Stimulated activated CD4-positive, alpha-beta T cell treated with anti-CD3 and anti-CD28 coated beads, Interleukin-12 subunit alpha, Interleukin-12 subunit beta, amount 100 ng/mL, for 4 hours (primary cell): ENCODE data around the gene PXMP4.
A peak's percentile ranks its signal among the peaks of the same experiment; 100 is the strongest.

Experiments used
- DNase-seq: peaks from one replicate; pipeline ENCODE4 v3.0.0-alpha.2; 2020

The PXMP4 gene

GRCh38 chr20:33667676-33668465, 52.2 kb downstream of the PXMP4 start:
- peak; percentile 69 for DNase-seq

GRCh38 chr20:33667245-33667675, 52.9 kb downstream of the PXMP4 start:
- peak; percentile 45 for DNase-seq

GRCh38 chr20:33666293-33667244, 53.5 kb downstream of the PXMP4 start, which contains the start of gene ACTL10:
ACTL10 (plus strand) TSS chr20:33666943; CDS start chr20:33667498, 555 bp downstream.
- peak; percentile 83 for DNase-seq

GRCh38 chr20:33664762-33665144, 55.4 kb downstream of the PXMP4 start:
- no peak for DNase-seq

GRCh38 chr20:33664085-33664761, 55.9 kb downstream of the PXMP4 start:
- no peak for DNase-seq

GRCh38 chr20:33663161-33664084, 56.7 kb downstream of the PXMP4 start:
- DNase-seq, result peak; percentile 84

DNA sequence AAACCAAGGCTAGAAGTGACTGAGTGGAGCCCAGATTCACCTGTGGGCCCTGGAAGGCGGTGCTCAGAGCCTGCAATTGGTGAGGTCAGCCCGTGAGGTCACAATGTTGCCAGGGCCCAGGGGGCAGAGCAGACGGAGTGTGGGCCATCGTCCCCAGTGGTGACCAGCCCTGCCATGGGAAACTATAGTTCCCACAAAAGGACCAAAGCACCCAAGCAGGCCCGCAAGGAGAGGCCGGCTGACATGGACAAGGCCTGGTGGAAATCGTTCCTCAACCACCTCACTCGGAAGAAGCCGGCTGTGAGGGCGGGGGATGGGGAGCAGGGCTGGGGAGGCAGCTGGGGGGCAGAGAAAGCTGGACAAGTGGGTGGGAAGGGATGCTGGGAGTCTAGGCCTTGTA, 57.9 kb downstream of the PXMP4 start, which contains the start of gene C20orf144:
Gene C20orf144, plus strand, starts transcription at position 156 of the 400 bp plus-strand sequence. Its CDS starts 19 bp downstream, at position 175.
- DNase-seq, result no peak

DNA sequence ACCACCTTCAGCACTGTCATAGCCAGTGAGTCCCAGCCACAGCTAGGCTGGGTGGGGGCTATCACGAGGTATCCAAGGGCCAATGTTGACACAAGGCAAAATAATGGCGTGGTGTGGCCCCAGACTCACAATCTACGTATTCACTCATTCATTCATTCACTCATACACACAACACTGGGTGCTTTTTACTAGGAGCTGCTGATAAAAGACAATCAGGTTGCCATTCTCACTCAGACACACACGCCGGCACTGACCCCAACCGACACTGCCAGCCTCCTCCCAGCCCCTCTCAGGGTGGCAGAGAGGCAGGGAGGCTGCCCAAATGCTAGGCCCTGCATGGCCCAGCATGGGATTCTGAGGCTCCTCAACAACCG, 59.4 kb downstream of the PXMP4 start:
- DNase-seq, result no peak

GRCh38 chr20:33660035-33660684, 60.0 kb downstream of the PXMP4 start:
- DNase-seq, result no peak

- DNase-seq, result no peak
These were observed 60.6 kb downstream of the PXMP4 start for GRCh38 chr20:33659341-33660034.

DNA sequence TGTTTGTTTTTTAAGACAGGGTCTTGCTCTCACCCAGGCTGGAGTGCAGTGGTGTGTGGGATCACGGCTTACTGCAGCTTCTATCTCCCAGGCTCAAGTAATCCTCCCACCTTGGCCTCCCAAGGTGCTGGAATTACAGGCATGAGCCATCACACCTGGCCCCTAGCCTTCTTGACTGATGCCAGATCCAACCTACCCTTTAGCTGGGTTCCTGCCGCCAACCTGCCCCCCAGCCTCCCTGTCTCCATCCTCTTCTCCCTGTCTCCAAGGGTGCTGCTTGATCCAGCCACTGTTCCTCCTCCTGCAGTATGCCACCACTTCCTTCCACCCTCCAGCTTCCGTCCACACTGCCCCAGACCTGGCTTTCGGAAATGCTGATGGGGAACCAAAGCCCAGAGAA, 61.2 kb downstream of the PXMP4 start:
- DNase-seq, result no peak

- DNase-seq, result no peak
These were observed 61.6 kb downstream of the PXMP4 start for GRCh38 chr20:33658510-33658909.

DNA sequence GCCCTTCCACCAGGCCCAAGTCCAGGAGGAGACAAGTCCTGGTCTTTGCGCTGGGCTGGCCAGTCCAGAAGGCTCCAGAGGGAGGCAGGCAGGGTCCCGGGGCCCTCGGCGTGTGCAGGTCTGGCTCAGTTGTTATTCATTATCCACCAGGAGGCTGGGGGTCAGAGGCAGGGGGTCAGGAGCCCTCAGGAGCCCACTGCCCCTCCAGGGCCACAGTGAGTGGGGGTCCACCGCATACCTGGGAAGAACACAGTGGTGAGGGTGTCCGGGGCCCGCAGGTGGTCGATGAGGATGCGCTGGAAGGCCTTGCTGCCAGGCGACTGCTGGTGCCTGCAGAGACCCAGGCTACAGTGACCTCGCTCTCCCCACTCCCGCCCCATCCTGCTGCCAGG, 62.4 kb downstream of the PXMP4 start:
- no peak for DNase-seq

DNA sequence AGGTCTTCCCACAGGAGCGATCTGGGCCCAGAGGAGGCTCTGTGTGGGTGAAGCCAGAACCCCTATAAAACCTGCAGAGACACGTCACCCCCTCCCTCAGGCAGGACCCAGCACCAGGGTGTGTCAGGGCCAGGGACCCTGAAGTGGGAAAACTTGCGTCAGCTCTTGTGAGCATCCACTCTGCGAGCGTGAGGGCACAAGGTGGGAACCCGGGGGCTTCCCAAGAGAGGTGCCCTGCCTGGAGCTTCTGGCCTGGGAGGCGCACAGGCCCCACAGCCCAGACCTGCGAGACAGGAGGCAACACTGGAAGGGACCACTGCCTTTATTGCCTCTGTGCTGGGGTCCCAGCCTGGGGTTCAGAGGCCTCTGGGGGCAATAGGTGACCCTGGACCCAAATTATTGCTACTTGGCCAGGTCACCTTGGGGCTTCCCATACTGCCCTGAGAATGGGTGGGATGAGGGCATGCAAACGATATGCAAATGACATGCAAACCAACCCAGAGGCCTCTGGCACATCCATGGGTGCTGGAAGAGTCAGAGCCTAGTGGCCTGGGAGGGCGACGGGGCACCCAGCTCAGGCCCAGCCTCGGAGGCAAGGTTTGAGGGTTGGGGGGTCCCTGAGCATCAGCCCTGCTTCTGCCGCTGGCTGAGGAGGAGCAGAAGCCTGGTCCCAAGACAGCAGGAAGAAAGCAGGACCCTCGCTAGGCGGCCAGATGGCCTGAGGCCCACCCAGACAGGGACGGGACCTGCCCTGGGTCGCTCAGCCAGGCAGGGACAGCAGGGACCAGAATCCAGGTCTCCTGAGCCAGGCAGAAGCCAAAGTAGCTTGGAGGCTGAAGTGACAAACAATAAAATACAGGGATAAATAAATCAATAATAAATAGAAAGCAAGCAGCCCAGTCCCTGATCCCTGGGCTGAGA, 63.1 kb downstream of the PXMP4 start:
- no peak for DNase-seq

- no peak for DNase-seq
These were observed 63.9 kb downstream of the PXMP4 start for GRCh38 chr20:33656010-33656782.

GRCh38 chr20:33655164-33655563, 64.9 kb downstream of the PXMP4 start:
- DNase-seq, result no peak

DNA sequence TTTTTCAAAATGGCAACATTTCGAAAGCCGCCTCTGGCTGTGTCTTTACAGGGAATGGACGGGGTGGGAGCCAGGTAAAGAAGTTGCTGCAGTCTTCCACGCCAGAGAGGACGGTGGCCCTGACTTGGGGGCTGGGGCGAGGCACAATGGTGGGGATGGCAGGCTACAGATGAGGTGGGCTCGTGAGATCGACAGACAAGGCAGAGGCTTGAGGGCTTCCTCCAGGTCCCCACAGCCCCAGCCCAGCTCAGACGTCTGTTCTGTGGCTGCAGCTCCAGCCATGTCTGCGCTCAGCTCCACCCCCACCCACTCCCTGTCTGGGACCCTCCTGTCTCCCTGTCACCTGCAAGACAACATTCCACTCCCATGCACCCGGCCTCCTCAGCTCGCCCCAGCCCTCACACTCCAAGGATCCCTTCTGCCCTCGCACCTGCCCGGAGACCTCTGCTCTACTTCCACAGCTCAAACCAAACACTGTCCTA, 65.4 kb downstream of the PXMP4 start:
- DNase-seq, result no peak

- no peak for DNase-seq
These were observed 66.1 kb downstream of the PXMP4 start for GRCh38 chr20:33653900-33654596.
